Mucosa of stomach (tissue), 1 donor: ENCODE measurements around the gene SPDEF.

ENCODE experiments used
- H3K27me3 ChIP-seq: one replicate; pipeline ENCODE4 v1.7.0; 2013; ENCODE audit warnings: mild to moderate bottlenecking, low read length; ENCODE audit not compliant: control insufficient read depth, insufficient read depth
- H3K36me3 ChIP-seq: one replicate; pipeline ENCODE4 v1.7.0; 2013; ENCODE audit warnings: low read length; ENCODE audit not compliant: control insufficient read depth, insufficient read depth
- H3K4me1 ChIP-seq: one replicate; pipeline ENCODE4 v1.7.0; 2013; ENCODE audit warnings: mild to moderate bottlenecking, low read length; ENCODE audit not compliant: control insufficient read depth, insufficient read depth
- H3K4me3 ChIP-seq: one replicate; pipeline ENCODE4 v1.7.0; 2013; ENCODE audit warnings: low read length
- H3K9ac ChIP-seq: one replicate; pipeline ENCODE4 v1.7.0; 2013; ENCODE audit warnings: mild to moderate bottlenecking, low read length, moderate library complexity
- H3K9me3 ChIP-seq: one replicate; pipeline ENCODE4 v1.7.0; 2013; ENCODE audit warnings: mild to moderate bottlenecking, low read length, moderate library complexity; ENCODE audit not compliant: control insufficient read depth
- donor health status: Pancreatic carcinoma.

Gene SPDEF

DNA sequence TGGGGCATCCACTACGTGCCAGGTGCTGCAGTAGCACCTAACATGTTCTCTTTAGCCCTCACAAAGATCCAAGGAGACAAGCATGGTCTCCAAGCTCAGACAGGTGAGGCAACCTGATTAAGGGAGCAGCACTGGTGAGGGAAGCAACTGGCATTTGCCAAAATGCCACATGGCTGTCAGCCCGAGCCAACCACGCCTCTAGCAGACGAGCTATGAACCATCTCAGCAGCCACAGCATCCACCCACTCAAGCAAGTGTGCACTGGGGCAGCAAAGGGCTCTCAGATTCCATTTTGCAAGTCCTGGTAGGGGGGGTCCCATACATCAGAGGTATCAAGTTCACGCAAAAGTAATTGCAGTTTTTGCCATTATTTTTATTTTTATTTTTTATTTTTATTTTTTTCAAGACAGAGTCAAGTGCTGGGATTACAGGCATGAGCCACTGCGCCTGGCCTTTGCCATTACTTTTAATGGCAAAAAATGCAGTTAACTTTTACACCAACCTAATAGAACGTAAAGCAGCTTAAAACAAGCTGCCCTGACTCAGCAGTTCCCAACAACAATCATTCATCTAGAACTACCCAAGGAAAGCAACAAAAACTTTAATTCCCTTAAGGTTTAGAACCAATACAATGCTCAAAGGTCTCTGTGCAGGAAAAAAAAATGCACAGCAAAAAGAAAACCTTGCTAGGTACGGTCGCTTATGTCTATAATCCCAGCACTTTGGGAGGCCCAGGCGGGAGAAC is 36.3 kb upstream of the SPDEF start:
- Histone ChIP-seq H3K36me3 (no peaks in the 10 kb centered on the region), H3K4me1 (peaks cover 11% of the 10 kb centered on the region), H3K9me3 (no peaks in the 10 kb centered on the region), H3K4me3 (no peak overlapping the region), H3K9ac (no peak overlapping the region), H3K27me3 (no peaks in the 10 kb centered on the region)

- Histone ChIP-seq H3K9ac (no peak overlapping the region), H3K36me3 (no peaks in the 10 kb centered on the region), H3K27me3 (no peaks in the 10 kb centered on the region), H3K4me3 (no peak overlapping the region), H3K4me1 (peaks cover 34% of the 10 kb centered on the region), H3K9me3 (no peaks in the 10 kb centered on the region)
Observed at GRCh38 chr6:34589691-34590090, 33.6 kb upstream of the SPDEF start.

GRCh38 chr6:34589140-34589539 is 33.0 kb upstream of the SPDEF start:
- Histone ChIP-seq H3K9me3 (no peaks in the 10 kb centered on the region), H3K36me3 (no peaks in the 10 kb centered on the region), H3K4me3 (no peak overlapping the region), H3K9ac (no peak overlapping the region), H3K27me3 (no peaks in the 10 kb centered on the region), H3K4me1 (peaks cover 38% of the 10 kb centered on the region)

- no peak overlapping the region for H3K9ac ChIP-seq
Observed at GRCh38 chr6:34587851-34588250, 31.7 kb upstream of the SPDEF start.

GRCh38 chr6:34587325-34587724 is 31.2 kb upstream of the SPDEF start:
- no peaks in the 10 kb centered on the region for H3K27me3 ChIP-seq
- no peak overlapping the region for H3K9ac ChIP-seq
- H3K36me3 ChIP-seq: no peaks in the 10 kb centered on the region
- no peak overlapping the region for H3K4me3 ChIP-seq
- no peaks in the 10 kb centered on the region for H3K9me3 ChIP-seq
- peaks cover 38% of the 10 kb centered on the region for H3K4me1 ChIP-seq

More at GRCh38 chr6:34587851-34588250, 31.7 kb upstream of the SPDEF start:
- Histone ChIP-seq H3K27me3 (no peaks in the 10 kb centered on the region), H3K9me3 (no peaks in the 10 kb centered on the region), H3K4me3 (no peak overlapping the region), H3K4me1 (peaks cover 38% of the 10 kb centered on the region), H3K36me3 (no peaks in the 10 kb centered on the region)

DNA sequence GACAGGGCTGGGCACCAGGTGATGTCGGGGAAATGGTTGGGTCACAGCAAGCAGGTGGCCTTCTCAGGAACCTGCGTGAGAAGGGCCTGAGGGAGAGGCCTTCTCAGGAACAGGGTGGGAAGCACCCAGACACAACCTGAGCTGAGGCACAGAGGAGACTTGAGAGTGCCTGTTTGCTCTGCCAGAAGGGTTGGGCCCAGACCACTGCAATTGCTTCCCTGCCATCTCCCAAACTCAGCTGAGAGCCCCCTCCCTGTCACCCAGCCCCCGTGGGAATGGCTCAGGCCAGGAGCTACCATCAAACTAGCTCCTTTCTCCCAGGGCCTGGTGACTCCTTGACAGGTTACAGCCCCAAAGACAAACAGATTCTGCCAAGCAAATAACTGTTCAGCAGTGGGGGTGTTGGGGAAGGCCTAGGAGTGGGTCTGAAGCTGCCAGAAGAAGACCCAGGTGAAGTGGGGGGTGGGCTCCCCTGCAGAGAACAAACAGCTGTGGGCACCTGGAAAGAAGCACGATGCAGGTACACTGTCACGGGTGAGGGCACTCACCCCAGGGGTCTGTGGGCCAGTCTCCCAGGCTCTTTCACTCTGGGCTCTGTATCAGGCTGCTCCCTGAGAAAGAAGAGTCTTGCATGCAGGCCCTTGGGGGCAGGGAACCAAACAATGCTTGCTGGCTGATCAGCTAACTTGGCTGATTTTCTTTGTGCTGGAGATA is 30.4 kb upstream of the SPDEF start:
- Histone ChIP-seq H3K4me3 (no peak overlapping the region), H3K9ac (no peak overlapping the region), H3K27me3 (no peaks in the 10 kb centered on the region), H3K4me1 (peaks cover 38% of the 10 kb centered on the region), H3K36me3 (no peaks in the 10 kb centered on the region), H3K9me3 (no peaks in the 10 kb centered on the region)

DNA sequence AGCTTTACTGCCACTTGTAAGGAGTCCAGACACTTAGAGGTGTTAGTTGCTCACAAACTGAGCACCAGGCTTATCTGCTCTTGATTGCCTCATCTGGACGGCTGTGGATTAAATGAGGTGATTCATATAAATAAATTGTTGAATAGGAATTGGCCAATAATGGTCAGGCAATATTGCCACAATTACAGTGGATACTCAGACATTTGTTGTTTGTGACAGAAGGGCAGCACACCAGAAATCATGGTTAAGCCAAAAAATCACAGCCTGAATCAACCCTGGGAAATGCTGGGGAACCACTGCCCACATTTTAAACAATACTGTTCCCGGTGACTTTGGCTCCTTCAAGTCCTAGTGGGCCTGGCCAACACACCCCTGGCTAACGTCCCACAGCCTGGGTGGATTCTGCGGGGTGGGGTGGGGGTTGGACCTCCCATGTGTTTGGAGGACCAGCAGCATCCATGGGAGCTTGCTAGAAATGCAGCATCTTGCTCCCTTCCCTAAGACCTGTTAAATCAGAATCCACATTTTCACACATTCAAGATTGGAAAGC is 29.5 kb upstream of the SPDEF start:
- Histone ChIP-seq H3K36me3 (no peaks in the 10 kb centered on the region), H3K4me1 (peaks cover 38% of the 10 kb centered on the region), H3K9me3 (no peaks in the 10 kb centered on the region), H3K9ac (no peak overlapping the region), H3K27me3 (no peaks in the 10 kb centered on the region), H3K4me3 (no peak overlapping the region)

DNA sequence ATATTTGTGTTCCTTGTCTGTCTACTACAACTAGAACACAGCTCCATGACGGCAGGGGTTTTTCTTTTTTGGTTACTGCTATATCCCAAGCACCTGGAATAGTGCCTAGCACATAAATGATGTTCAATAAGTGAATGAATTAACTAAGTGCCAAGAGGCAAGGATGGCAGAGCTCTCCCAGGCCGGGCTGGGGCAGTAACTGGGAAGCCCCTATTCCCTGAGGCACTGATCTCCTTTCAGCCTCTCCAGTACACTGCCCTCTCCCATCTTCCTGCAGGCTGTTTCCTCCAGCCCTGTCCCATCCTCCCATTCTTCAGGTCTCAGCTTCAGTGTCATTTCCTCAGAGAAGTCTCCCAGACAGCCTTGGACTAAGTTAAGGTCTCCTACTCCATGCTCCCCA is 29.0 kb upstream of the SPDEF start:
- no peak overlapping the region for H3K4me3 ChIP-seq
- H3K9me3 ChIP-seq: no peaks in the 10 kb centered on the region
- no peaks in the 10 kb centered on the region for H3K36me3 ChIP-seq
- no peak overlapping the region for H3K9ac ChIP-seq
- peaks cover 38% of the 10 kb centered on the region for H3K4me1 ChIP-seq
- H3K27me3 ChIP-seq: no peaks in the 10 kb centered on the region

- Histone ChIP-seq H3K36me3 (no peaks in the 10 kb centered on the region), H3K4me3 (no peak overlapping the region), H3K9me3 (no peaks in the 10 kb centered on the region), H3K27me3 (no peaks in the 10 kb centered on the region), H3K4me1 (peaks cover 38% of the 10 kb centered on the region), H3K9ac (no peak overlapping the region)
Observed at GRCh38 chr6:34584694-34585093, 28.6 kb upstream of the SPDEF start.

GRCh38 chr6:34583861-34584604 is 27.9 kb upstream of the SPDEF start:
- Histone ChIP-seq H3K9me3 (no peaks in the 10 kb centered on the region), H3K9ac (no peak overlapping the region), H3K27me3 (no peaks in the 10 kb centered on the region), H3K4me3 (no peak overlapping the region), H3K4me1 (peaks cover 38% of the 10 kb centered on the region), H3K36me3 (no peaks in the 10 kb centered on the region)

DNA sequence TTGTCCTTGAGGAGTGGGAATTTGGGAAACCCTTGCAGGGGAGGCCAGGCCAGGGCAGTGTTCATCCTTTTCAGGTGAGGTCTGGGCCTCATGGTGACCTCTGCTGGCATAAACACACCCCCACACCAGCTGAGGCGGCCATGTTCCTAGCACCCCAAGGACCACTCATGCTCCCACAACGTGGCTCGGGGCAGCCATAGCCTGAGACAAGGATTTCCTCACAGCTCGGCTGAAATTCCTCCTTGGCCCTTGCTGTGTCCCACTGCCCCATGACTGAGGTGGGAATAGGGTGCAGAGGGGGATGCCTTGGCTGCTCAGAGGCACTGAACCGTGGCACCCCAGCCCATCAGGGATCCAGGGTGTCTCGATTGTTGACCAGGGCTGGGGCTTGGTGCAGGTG is 27.3 kb upstream of the SPDEF start:
- Histone ChIP-seq H3K4me3 (no peak overlapping the region), H3K9me3 (no peaks in the 10 kb centered on the region), H3K4me1 (peaks cover 38% of the 10 kb centered on the region), H3K9ac (no peak overlapping the region), H3K36me3 (no peaks in the 10 kb centered on the region), H3K27me3 (no peaks in the 10 kb centered on the region)

DNA sequence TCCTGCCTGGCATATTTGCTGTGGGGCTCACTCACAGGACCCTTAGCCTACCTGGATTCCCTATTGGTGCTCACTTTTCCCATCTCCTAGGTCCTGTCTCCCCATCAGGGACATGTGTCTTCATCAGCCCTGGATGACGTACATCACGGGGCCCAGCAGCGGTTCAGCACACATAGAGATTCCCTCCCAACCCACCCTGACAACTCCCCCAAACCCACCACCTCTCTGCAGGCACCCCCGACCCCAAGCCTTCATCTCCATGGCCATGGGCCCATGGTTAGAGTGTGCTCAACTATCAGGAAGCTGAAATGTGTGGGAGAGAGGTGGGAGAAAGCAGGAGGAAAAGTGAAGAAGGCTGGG is 25.4 kb upstream of the SPDEF start:
- no peaks in the 10 kb centered on the region for H3K36me3 ChIP-seq
- peaks cover 22% of the 10 kb centered on the region for H3K4me1 ChIP-seq
- H3K4me3 ChIP-seq: no peak overlapping the region
- no peaks in the 10 kb centered on the region for H3K9me3 ChIP-seq
- H3K9ac ChIP-seq: no peak overlapping the region
- H3K27me3 ChIP-seq: no peaks in the 10 kb centered on the region
